Urothelium cell line (cell line): ENCODE data around the gene B9D2.

Source experiments
- DNase-seq: peaks from one replicate; pipeline ENCODE4 v3.0.0; 2011; ENCODE audit warnings: low spot score, mixed read lengths
- FAIRE-seq: peaks from 2 replicates; lab custom pipeline; 2011; peaks lifted over from hg19 to GRCh38; lab: Jason Lieb, UNC

Gene B9D2

DNA sequence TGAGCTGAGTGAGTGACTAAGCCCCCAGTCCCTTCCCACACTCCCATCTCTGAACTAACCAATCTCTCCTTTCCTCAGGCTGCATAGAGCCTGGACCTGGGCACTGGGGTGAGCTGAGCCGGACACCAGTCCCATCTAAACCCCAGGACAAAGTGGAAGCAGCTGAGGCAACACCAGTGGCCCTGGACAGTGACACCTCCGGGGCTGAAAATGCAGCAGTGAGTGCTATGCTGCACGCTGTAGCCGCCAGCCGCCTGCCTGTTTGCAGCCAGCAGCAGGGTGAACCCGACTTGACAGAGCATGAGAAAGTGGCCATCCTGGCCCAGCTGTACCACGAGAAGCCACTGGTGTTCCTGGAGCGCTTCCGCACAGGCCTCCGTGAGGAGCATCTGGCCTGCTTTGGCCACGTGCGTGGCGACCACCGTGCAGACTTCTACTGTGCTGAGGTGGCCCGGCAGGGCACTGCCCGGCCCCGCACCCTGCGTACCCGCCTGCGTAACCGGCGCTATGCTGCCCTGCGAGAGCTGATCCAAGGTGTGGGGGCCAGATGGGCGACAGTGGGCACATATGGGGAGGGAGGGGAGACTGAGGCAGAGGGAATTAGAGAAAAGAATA is 47.5 kb downstream of the B9D2 start:
- DNase-seq (no peak), FAIRE-seq (no peak)

DNA sequence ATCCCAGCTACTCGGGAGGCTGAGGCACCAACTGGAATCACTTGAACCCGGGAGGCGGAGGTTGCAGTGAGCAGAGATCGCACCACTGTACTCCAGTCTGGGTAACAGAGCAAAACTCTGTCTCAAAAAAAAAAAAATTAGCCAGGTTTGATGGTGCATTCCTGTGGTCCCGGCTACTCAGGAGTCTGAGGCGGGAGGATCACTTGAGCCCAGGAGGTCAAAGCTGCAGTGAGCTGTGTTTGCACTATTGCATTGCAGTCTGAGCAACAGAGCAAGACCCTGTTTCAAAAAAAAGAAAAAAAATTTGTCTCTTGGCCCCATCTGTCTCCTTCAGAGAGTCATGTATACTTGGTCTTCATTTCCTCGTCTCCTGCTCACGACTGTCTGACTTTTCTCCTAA is 52.3 kb downstream of the B9D2 start:
- FAIRE-seq (no peak), DNase-seq (no peak)

DNA sequence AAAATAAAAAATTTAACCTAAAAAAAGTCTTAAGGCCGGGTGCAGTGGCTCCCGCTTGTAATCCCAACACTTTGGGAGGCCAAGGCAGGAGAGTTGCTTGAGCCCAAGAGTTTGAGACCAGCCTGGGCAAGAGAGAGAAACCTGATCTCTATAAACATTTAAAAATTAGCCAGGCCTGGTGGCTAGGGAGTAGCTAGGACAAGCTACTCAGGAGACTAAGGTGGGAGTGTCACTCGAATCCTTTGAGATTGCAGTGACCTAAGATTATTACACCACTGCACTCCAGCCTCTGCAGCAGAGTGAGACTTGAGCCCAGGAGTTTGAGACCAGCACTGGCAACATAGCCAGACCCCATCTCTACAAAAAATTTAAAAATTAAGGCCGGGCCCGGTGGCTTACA is 52.9 kb downstream of the B9D2 start:
- no peak for FAIRE-seq
- no peak for DNase-seq

DNA sequence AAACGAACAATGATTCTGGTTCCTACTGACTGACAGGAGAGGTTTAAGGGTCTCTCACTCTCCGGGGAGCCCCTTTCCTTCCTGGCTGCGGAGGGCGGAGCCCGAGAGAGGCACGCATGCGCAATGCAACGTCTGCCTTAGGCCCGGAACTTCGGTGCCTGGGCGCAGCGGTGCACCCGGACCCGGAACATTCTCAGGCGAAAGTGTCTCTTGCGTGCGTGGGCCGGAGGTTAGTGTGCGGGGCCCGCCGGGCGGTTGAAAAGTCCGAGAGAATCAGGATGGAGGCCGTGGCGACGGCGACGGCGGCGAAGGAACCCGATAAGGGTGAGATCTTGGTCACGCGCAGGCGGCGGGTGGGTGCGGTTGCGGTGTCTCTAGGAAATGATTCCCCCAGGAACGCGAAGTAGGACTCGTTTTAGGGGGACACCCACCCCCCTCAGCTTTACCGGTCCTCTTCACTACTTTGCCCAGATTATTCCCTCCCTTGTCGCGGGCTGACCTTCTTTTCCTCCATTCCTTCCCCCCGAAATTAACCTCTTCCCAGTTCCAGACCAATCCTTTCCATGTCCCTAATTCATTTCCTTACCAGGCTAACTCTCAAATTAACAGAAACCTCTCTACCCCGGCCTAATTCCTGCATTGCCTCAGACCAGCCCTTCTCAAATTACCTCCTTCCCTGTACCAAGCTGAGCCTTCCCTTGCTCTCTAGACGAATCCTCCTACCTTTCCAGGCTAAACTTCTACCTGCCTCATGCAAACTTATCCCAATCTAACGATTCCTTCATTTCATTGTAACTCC is 53.7 kb downstream of the B9D2 start, which contains the start of gene CCDC97:
CCDC97 (plus strand) TSS at position 140 of the 799 bp plus-strand sequence; CDS start at position 279, 139 bp downstream.
- FAIRE-seq (no peak), DNase-seq (peak; percentile 92)

DNA sequence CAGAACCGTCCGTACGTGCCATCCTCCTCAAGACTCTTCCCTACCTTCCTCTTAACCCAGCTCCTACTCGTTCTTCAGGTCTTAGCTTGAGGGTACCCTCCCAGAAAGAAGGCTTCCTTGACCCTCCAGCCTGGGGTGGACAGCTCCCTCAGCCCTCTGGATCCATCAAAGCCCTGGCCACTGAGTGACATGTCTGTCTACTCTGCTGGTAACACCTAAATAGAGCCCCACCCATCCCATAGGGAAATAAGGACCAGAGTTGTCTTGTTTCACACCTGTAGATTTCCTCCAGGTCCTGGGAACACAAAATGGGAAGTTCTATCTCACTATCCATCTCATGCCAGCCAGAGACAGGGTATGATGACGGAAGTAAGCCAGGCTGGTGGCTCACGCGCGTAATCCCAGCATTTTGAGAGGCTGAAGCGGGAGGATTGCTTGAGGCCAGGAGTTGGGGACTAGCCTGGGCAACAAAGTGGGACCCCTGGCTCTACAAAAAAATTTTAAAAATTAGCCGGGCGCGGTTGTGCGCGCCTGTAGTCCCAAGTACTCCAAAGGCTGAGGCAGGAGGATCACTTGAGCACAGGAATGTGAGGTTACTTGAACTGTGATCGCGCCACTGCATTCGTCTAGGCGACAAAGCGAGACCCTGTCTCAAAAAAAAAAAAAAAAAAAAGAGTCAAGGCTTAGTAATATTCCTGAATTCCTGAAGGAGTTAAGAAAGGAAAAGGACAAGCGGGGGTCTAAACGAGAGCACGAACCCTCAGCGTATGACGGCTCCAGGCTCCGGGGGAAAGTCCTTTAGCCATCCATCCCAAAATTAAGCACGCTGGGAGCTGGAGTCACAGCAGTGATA is 54.5 kb downstream of the B9D2 start:
- no peak for DNase-seq
- no peak for FAIRE-seq

DNA sequence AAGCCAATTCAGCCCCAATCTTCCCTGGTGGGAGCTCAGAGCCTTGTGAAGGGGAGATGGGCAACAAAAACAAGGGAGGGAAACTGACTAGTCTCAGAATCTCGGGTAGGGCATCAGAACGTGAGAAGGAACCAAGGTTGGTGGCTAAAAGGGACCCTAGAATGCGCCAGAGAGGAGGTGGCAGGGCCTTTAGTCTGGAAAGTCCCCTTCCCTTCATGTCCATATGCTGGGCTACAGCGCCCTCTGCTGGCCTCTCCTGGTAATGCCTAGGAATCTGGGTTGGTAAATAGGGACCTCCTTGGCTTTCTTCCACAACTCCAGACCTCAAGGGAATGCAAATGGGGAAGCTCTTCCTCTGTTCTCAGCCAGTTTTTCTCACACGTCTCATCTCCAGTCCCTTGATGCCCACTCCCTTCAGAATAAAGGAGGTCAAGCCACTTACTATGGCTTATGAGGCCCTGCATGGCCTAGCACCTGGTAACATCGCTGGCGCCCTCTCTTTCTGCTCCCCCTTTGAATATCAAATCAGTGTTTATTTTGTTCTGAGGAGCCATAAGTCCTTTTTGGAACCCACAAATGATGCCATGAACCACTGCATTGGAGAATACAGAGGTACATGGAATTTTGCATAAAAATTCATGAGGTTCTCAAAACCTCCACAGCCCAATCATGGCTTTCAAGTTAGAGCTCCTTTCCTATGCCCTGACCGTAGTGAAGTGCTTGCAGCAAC is 55.3 kb downstream of the B9D2 start:
- FAIRE-seq = no peak

DNA sequence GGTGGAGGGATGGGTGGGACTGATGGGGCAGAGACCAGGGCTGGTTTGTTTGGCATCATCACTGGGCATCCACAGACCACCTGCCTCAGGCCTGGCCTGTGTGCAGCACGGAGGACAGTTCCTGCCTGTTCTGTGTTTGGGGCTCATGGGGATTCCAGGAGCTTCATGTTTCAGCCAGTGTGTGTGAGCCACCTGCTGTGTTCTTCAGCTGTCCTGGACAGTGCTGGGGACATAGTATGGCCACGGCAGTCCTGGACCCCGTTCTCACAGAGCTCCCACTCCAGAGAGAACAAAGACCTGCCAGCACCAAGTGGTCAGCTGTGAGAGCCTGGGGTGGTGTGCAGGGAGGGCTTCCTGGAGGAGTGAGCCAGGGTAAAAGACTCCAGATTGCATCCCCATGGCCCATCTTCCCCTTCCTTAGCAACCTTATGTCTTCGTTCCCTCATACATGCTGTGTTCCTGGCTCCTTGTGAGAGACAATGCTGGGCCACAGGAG is 55.9 kb downstream of the B9D2 start:
- no peak for DNase-seq
- FAIRE-seq = no peak

More for the DNA sequence above, 55.3 kb downstream of the B9D2 start:
- peak; percentile 75 for DNase-seq

DNA sequence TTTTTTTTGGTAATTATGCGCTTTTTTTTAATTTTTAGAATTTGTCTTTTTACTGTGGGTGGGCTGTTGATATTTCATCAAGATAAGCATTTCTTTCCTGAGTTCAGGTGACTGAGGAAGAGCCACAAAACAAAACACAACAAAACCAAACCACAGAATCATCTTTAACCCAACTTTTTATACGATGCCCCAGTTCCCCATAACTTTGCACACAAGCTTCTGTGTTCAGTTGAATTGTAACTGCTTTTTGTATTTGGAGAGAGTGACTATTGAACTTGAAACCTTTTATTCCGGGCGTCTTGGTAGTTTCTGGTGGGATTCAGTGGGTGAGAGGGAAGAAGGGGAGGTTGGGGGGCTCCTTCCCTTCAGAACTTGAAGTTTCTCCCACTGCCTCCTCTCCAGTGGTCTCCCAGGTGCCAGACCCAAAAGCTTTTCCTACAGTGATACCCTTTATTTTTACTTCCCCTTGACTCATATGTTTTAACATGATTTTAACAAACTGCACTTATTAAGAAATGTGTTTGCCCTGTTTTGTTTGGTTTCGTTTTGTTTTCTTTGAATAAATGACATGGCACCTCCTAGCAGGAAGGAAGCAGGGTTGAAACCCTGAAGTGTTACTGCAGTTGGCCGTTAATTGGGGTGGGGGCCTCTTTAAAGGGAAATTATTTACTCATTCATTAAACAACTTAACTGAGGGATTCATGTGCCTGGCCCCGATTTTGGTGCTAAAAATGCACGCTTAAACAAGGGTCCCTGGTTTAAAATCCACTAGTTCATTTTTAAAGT is 56.7 kb downstream of the B9D2 start:
- FAIRE-seq (no peak), DNase-seq (no peak)

DNA sequence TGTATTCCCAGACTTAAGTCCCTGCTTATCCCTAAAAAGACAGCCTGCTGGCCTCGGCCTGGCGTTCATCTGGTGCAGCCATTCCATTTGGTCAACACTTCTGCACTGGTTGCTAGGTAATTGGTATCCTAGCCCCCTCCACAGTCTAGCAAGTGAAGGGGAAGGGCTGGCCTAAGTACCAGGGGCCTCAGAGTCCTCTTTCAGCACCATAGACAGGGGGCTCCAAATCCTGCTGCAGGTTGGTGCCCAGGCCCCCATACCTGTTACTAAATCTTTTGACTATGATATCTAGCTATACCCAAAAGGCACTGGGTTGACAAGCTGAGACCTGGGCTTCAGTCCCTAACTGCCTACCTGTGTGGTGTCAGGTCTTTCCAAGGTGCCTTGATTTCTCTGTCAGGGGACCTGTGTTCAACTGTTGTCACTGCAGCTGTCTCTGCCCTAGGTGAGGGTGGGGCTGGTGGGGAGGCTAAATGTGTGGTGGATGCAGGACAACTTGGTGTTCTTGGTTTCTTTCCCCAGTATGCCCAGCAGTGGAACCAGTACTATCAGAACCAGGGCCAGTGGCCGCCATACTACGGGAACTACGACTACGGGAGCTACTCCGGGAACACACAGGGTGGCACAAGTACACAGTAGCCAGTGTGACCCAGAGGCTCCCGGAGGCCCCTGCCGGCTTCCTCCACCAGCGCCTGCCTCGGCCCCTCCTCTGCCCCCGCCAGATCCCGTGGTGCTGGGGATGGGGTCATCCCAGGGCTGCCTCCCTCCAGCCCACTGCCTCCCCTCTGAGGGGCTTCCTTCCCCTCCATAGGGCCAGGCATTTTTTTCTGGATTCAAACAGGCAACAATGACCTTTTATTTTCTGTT is 57.8 kb downstream of the B9D2 start:
- DNase-seq (no peak), FAIRE-seq (no peak)

DNA sequence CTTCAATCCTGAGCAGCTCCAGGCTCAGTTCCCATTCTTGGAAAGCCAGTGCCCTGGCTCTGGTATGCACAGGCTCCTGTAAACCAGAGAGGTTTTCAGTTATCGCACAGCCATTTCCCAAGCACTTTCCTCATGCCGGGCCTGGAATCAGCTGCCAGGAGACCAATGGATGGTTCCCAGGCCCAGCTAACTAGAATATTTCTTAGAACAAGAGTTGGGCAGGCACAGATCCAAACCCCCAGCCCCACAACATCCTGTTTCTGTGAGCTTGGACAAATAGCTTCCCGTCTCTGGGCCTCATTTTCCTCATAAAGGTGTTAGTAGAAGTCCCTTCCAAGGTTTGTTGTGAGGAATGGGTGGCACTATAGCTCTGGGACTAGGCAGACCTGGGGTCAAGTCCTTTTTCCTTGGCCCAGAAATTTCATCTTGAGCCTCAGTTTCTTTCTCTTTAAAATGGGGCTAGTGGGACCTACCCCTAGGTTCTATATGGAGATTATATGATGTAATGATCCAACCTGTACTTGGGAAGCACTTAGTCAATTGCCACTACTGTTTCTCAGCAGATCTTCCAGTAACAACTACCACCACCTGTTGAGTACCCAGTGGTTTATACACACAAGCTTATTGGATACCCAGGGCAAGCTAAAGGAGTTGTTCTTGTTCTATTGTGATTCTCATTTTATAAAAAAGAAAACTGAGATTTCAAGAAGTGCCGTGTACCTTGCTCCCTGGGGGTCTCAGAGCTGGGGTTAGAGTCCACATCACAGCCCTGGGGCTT is 59.1 kb downstream of the B9D2 start:
- FAIRE-seq (no peak), DNase-seq (no peak)
